HFF-Myc (cell line): ENCODE results near the gene MAPK9.
A peak's percentile ranks its signal among the peaks of the same experiment; 100 is the strongest.

Experiments used
- DNase-seq: peaks from one replicate; pipeline ENCODE4 v3.0.0-alpha.2; 2011; ENCODE audit warnings: low read depth; ENCODE audit errors: extremely low read depth
- H3K4me3 ChIP-seq: replicated peaks from 2 replicates; pipeline ENCODE4 v1.5.1; 2011; ENCODE audit warnings: low read depth, mild to moderate bottlenecking, control low read depth, low read length
- CTCF ChIP-seq: IDR thresholded peaks from 2 replicates; pipeline ENCODE4 v1.5.1; 2012; ENCODE audit warnings: mild to moderate bottlenecking, low read depth, low read length, control low read depth; ENCODE audit errors: missing control alignments

The MAPK9 gene

GRCh38 chr5:180294913-180295555, 3.2 kb upstream of the MAPK9 start:
- no peak for DNase-seq
- no peak for TF ChIP-seq CTCF
- H3K4me3 ChIP-seq: no peak overlapping the region

- H3K4me3 ChIP-seq: no peak overlapping the region
- DNase-seq: no peak
- no peak for TF ChIP-seq CTCF
These were observed 2.5 kb upstream of the MAPK9 start for GRCh38 chr5:180294411-180294810.

GRCh38 chr5:180291234-180291940, 496 bp downstream of the MAPK9 start:
- no peak for TF ChIP-seq CTCF
- H3K4me3 ChIP-seq: peak overlapping the region; percentile 66
- no peak for DNase-seq

GRCh38 chr5:180290568-180291233, 1.2 kb downstream of the MAPK9 start:
- H3K4me3 ChIP-seq: peak overlapping the region; percentile 66
- no peak for DNase-seq
- TF ChIP-seq CTCF: no peak

- no peak for DNase-seq
- H3K4me3 ChIP-seq: no peak overlapping the region
- TF ChIP-seq CTCF: no peak
These were observed 1.9 kb downstream of the MAPK9 start for GRCh38 chr5:180289966-180290365.

- DNase-seq: no peak
- H3K4me3 ChIP-seq: no peak overlapping the region
- TF ChIP-seq CTCF: no peak
These were observed 2.5 kb downstream of the MAPK9 start for GRCh38 chr5:180289433-180289832.
